ENCODE results near the gene FBXL17. TPM values are rescaled to one million over a fixed set of nuclear protein-coding genes. Genes with fewer than 3 reads are reported as not detected.
"Not testable (repeated sequence)": the region's sequence is repeated elsewhere in the genome, so short reads cannot be mapped to it uniquely, and the experiment has no call there.

The FBXL17 gene
- 10 to 100 TPM in 1 of 2 experiments, 1 to 10 TPM in 1; 9.2 to 10.0 TPM for total RNA-seq

- peak; percentile 94 for DNase-seq
- Mint-ChIP-seq H3K9me3 (peaks cover 2% of the 10 kb centered on the region), H3K27me3 (no peaks in the 10 kb centered on the region), H3K27ac (peak within 1 kb of the TSS; percentile 97), H3K4me1 (peaks cover 27% of the 10 kb centered on the region), H3K36me3 (ENCODE audit: low read depth) (peaks cover 12% of the 10 kb centered on the region), H3K4me3 (peak within 1 kb of the TSS; percentile 77)
- CTCF ChIA-PET = interaction anchor here (1.3 to 1.5 kb wide), 2 partner anchors 12 to 122 kb away, joined by 4 read pairs; no protein-coding TSS in a partner anchor
- POLR2A ChIA-PET = interaction anchor here (0.7 to 3.4 kb wide), 20 partner anchors 9 to 1310 kb away, joined by 3 to 32 read pairs (median 4); partner anchors contain the start of genes MAN2A1 and PJA2
Measured at GRCh38 chr5:108381954-108382783, at the start of gene FBXL17. FBXL17 (minus strand) TSS chr5:108382098.

GRCh38 chr5:108430931-108431608, 49.2 kb upstream of the FBXL17 start:
- DNase-seq = no peak
- H3K27ac Mint-ChIP-seq = no peak overlapping the region
- POLR2A ChIA-PET = no interaction called here
- CTCF ChIA-PET = no interaction called here
- H3K36me3 Mint-ChIP-seq (ENCODE audit: low read depth) = no peaks in the 10 kb centered on the region
- H3K27me3 Mint-ChIP-seq = peaks cover 6% of the 10 kb centered on the region
- no peaks in the 10 kb centered on the region for H3K9me3 Mint-ChIP-seq
- no peak overlapping the region for H3K4me3 Mint-ChIP-seq
- no peaks in the 10 kb centered on the region for H3K4me1 Mint-ChIP-seq

GRCh38 chr5:108421713-108422112, 39.8 kb upstream of the FBXL17 start:
- Mint-ChIP-seq H3K36me3 (ENCODE audit: low read depth) (no peaks in the 10 kb centered on the region), H3K27me3 (peaks cover 15% of the 10 kb centered on the region), H3K4me1 (no peaks in the 10 kb centered on the region), H3K27ac (no peak overlapping the region), H3K4me3 (no peak overlapping the region), H3K9me3 (no peaks in the 10 kb centered on the region)
- ChIA-PET POLR2A (no interaction called here), CTCF (no interaction called here)
- DNase-seq = no peak

- ChIA-PET CTCF (no interaction called here), POLR2A (no interaction called here)
- H3K27me3 Mint-ChIP-seq = peaks cover 10% of the 10 kb centered on the region
Measured at GRCh38 chr5:108420755-108421154, 38.9 kb upstream of the FBXL17 start.

GRCh38 chr5:108420158-108420557, 38.3 kb upstream of the FBXL17 start:
- ChIA-PET POLR2A (no interaction called here), CTCF (no interaction called here)
- Mint-ChIP-seq H3K4me1 (no peaks in the 10 kb centered on the region), H3K9me3 (no peaks in the 10 kb centered on the region), H3K4me3 (no peak overlapping the region), H3K27me3 (peaks cover 7% of the 10 kb centered on the region), H3K36me3 (ENCODE audit: low read depth) (no peaks in the 10 kb centered on the region), H3K27ac (no peak overlapping the region)
- no peak for DNase-seq

More at GRCh38 chr5:108420755-108421154, 38.9 kb upstream of the FBXL17 start:
- Mint-ChIP-seq H3K4me1 (no peaks in the 10 kb centered on the region), H3K9me3 (no peaks in the 10 kb centered on the region), H3K4me3 (no peak overlapping the region), H3K27ac (no peak overlapping the region), H3K36me3 (ENCODE audit: low read depth) (no peaks in the 10 kb centered on the region)
- no peak for DNase-seq

- DNase-seq = no peak
- Mint-ChIP-seq H3K27ac (no peak overlapping the region), H3K27me3 (no peaks in the 10 kb centered on the region), H3K4me1 (no peaks in the 10 kb centered on the region), H3K36me3 (ENCODE audit: low read depth) (no peaks in the 10 kb centered on the region), H3K9me3 (no peaks in the 10 kb centered on the region), H3K4me3 (no peak overlapping the region)
- ChIA-PET CTCF (no interaction called here), POLR2A (no interaction called here)
Measured at GRCh38 chr5:108418197-108418596, 36.3 kb upstream of the FBXL17 start.

GRCh38 chr5:108417166-108417670, 35.3 kb upstream of the FBXL17 start:
- no peaks in the 10 kb centered on the region for H3K9me3 Mint-ChIP-seq

GRCh38 chr5:108415726-108416125, 33.8 kb upstream of the FBXL17 start:
- H3K36me3 Mint-ChIP-seq (ENCODE audit: low read depth) = no peaks in the 10 kb centered on the region
- ChIA-PET CTCF (interaction anchor here (0.5 kb wide), 1 partner anchor 157 kb away, joined by 3 read pairs; no protein-coding TSS in a partner anchor), POLR2A (no interaction called here)
- DNase-seq = no peak
- no peaks in the 10 kb centered on the region for H3K4me1 Mint-ChIP-seq
- no peak overlapping the region for H3K27ac Mint-ChIP-seq
- no peaks in the 10 kb centered on the region for H3K9me3 Mint-ChIP-seq
- H3K27me3 Mint-ChIP-seq = no peaks in the 10 kb centered on the region
- H3K4me3 Mint-ChIP-seq = no peak overlapping the region

More at GRCh38 chr5:108417166-108417670, 35.3 kb upstream of the FBXL17 start:
- no peaks in the 10 kb centered on the region for H3K36me3 Mint-ChIP-seq (ENCODE audit: low read depth)
- POLR2A ChIA-PET = interaction anchor here (1.5 kb wide), 1 partner anchor 34 kb away, joined by 4 read pairs; no protein-coding TSS in a partner anchor
- CTCF ChIA-PET = no interaction called here
- no peaks in the 10 kb centered on the region for H3K27me3 Mint-ChIP-seq
- DNase-seq = no peak
- H3K4me1 Mint-ChIP-seq = no peaks in the 10 kb centered on the region
- H3K27ac Mint-ChIP-seq = no peak overlapping the region
- H3K4me3 Mint-ChIP-seq = no peak overlapping the region

GRCh38 chr5:108409786-108410185, 27.9 kb upstream of the FBXL17 start:
- H3K4me3 Mint-ChIP-seq = no peak overlapping the region
- no peak for DNase-seq
- ChIA-PET CTCF (interaction anchor here (0.7 kb wide), 1 partner anchor 500 kb away, joined by 5 read pairs; no protein-coding TSS in a partner anchor), POLR2A (interaction anchor here (0.7 kb wide), 1 partner anchor 27 kb away, joined by 3 read pairs; the partner anchor contains the start of gene FBXL17)
- no peaks in the 10 kb centered on the region for H3K9me3 Mint-ChIP-seq
- H3K4me1 Mint-ChIP-seq = no peaks in the 10 kb centered on the region
- no peak overlapping the region for H3K27ac Mint-ChIP-seq
- H3K36me3 Mint-ChIP-seq (ENCODE audit: low read depth) = no peaks in the 10 kb centered on the region
- H3K27me3 Mint-ChIP-seq = peaks cover 2% of the 10 kb centered on the region

- DNase-seq; H3K4me3 Mint-ChIP-seq; H3K4me1 Mint-ChIP-seq; CTCF ChIA-PET; H3K36me3 Mint-ChIP-seq (ENCODE audit: low read depth); POLR2A ChIA-PET; H3K9me3 Mint-ChIP-seq; H3K27ac Mint-ChIP-seq: not testable (repeated sequence)
- H3K27me3 Mint-ChIP-seq = peaks cover 11% of the 10 kb centered on the region
Measured at GRCh38 chr5:108405201-108405600, 23.3 kb upstream of the FBXL17 start.

DNA sequence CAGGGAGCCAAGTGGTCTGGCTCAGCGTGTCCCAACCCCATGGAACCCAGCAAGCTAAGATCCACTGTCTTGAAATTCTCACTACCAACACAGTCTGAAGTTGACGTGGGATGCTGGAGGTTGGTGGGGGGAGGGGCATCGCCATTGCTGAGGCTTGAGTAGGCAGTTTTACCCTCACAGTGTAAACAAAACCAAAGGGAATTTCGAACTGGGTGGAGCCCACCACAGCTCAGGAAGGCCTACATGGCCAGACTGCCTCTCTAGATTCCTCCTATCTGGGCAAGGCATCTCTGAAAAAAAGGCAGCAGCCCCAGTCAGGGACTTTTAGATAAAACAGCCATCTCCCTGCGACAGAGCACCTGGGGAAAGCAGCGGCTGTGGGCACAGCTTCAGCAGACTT, 17.1 kb upstream of the FBXL17 start:
- CTCF ChIA-PET = no interaction called here
- DNase-seq = no peak
- Mint-ChIP-seq H3K36me3 (ENCODE audit: low read depth) (no peaks in the 10 kb centered on the region), H3K27ac (no peak overlapping the region), H3K4me1 (no peaks in the 10 kb centered on the region), H3K27me3 (peaks cover 9% of the 10 kb centered on the region), H3K9me3 (peaks cover 6% of the 10 kb centered on the region), H3K4me3 (no peak overlapping the region)
- POLR2A ChIA-PET = interaction anchor here (1.4 kb wide), 1 partner anchor 16 kb away, joined by 4 read pairs; the partner anchor contains the start of gene FBXL17

GRCh38 chr5:108396837-108397236, 14.9 kb upstream of the FBXL17 start:
- H3K27me3 Mint-ChIP-seq; POLR2A ChIA-PET; H3K4me3 Mint-ChIP-seq; H3K9me3 Mint-ChIP-seq; DNase-seq; H3K36me3 Mint-ChIP-seq (ENCODE audit: low read depth); CTCF ChIA-PET; H3K27ac Mint-ChIP-seq; H3K4me1 Mint-ChIP-seq: not testable (repeated sequence)

DNA sequence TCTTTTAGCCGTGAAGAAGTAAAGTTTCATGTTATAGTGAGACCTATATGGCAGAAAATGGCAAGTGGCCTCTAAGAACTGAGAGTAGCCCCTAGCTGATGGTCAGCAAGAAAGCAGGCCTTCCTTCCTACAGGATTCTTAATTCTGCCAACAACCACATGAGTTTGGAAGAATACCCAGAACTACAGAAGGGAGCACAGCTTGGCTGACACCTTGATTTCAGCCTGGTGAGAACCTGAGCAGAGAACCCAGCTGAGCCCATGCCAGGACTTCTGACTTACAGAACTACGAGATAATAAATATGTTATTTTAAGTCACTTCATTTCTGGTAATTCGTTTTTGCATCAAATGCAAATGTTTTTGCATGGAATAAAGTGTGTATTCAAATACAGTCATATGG, 5.9 kb upstream of the FBXL17 start:
- H3K4me1 Mint-ChIP-seq = peaks cover 12% of the 10 kb centered on the region
- no peak overlapping the region for H3K27ac Mint-ChIP-seq
- ChIA-PET CTCF (no interaction called here), POLR2A (no interaction called here)
- H3K4me3 Mint-ChIP-seq = no peak overlapping the region
- no peak for DNase-seq
- no peaks in the 10 kb centered on the region for H3K27me3 Mint-ChIP-seq
- no peaks in the 10 kb centered on the region for H3K36me3 Mint-ChIP-seq (ENCODE audit: low read depth)
- H3K9me3 Mint-ChIP-seq = no peaks in the 10 kb centered on the region

Data from activated CD4-positive, alpha-beta memory T cell treated with anti-CD3 and anti-CD28 coated beads, Interleukin-2, amount 10 ng/mL, durations not matched to agents 7 days and 5 days (primary cell).